ENCODE results near the gene C1QTNF7. TPM values are rescaled to one million over a fixed set of nuclear protein-coding genes. Genes with fewer than 3 reads are reported as not detected.

The C1QTNF7 gene
- total RNA-seq, 1 experiment from 2014 or later, result not detected

GRCh38 chr4:15425520-15425919 is 2.3 kb upstream of the C1QTNF7 start:
- ChIA-PET POLR2A (no interaction called here), CTCF (no interaction called here)
- no peak overlapping the region for H3K27ac ChIP-seq (ENCODE audit: low read length)
- in situ Hi-C loops (cut with HindIII; ENCODE audit: low pct_unique_long_range_greater_than_20kb, low sequenced_read_pairs), result no loop called here
- no peak overlapping the region for H3K4me3 ChIP-seq (ENCODE audit: low read depth in 2 of 2, low read length in 2 of 2)
- no peaks in the 10 kb centered on the region for H3K4me1 ChIP-seq (ENCODE audit: control insufficient read depth, insufficient read depth, low read length)
- no peaks in the 10 kb centered on the region for H3K36me3 ChIP-seq (ENCODE audit: control insufficient read depth, insufficient read depth, low read length)
- no peaks in the 10 kb centered on the region for H3K9me3 ChIP-seq (ENCODE audit: control insufficient read depth, insufficient read depth, low read depth, low read length)
- ATAC-seq (no peak), DNase-seq (ENCODE audit: low read depth, low spot score) (no peak)
- no TSS peak for BruUV-seq (replicated peaks)
- no peak for TF ChIP-seq TCF7L2 (IDR thresholded peaks at IDR 0.05; ENCODE audit: low read depth, low read length)
- TF ChIP-seq POLR2AphosphoS5 (IDR thresholded peaks at IDR 0.05; ENCODE audit: low read depth, low read length), result no peak
- no peak for TF ChIP-seq REST (IDR thresholded peaks at IDR 0.05; ENCODE audit: insufficient read depth in 1 of 2, low read depth in 2 of 2, low read length in 1 of 2)
- H3K27me3 ChIP-seq (ENCODE audit: control insufficient read depth, insufficient read depth, low read length), result no peaks in the 10 kb centered on the region
- intact Hi-C loops (cut with micrococcal nuclease; ENCODE audit: unreplicated experiment), result no loop called here

- TF ChIP-seq REST (IDR thresholded peaks at IDR 0.05; ENCODE audit: insufficient read depth in 1 of 2, low read depth in 2 of 2, low read length in 1 of 2) (no peak), SIN3A (IDR thresholded peaks at IDR 0.05; ENCODE audit: borderline replicate concordance, insufficient read depth, low read depth, low read length) (no peak), POLR2AphosphoS5 (IDR thresholded peaks at IDR 0.05; ENCODE audit: low read depth, low read length) (no peak), CTCF (IDR thresholded peaks at IDR 0.05) (no peak), TCF7L2 (IDR thresholded peaks at IDR 0.05; ENCODE audit: low read depth, low read length) (no peak)
- ATAC-seq, result no peak
- Histone ChIP-seq H3K4me1 (ENCODE audit: control insufficient read depth, insufficient read depth, low read length) (no peaks in the 10 kb centered on the region), H3K4me3 (ENCODE audit: low read depth in 2 of 2, low read length in 2 of 2) (no peak overlapping the region), H3K27me3 (ENCODE audit: control insufficient read depth, insufficient read depth, low read length) (no peaks in the 10 kb centered on the region), H3K27ac (ENCODE audit: low read length) (no peak overlapping the region), H3K36me3 (ENCODE audit: control insufficient read depth, insufficient read depth, low read length) (no peaks in the 10 kb centered on the region), H3K9me3 (ENCODE audit: control insufficient read depth, insufficient read depth, low read depth, low read length) (no peaks in the 10 kb centered on the region)
- POLR2A ChIA-PET, result no interaction called here
- intact Hi-C loops (cut with micrococcal nuclease; ENCODE audit: unreplicated experiment), result no loop called here
- DNase-seq (ENCODE audit: low read depth, low spot score), result no peak
- CTCF ChIA-PET, result no interaction called here
- in situ Hi-C loops (cut with HindIII; ENCODE audit: low pct_unique_long_range_greater_than_20kb, low sequenced_read_pairs), result no loop called here
- BruUV-seq (replicated peaks), result no TSS peak
Measured at GRCh38 chr4:15427161-15427560, 672 bp upstream of the C1QTNF7 start.
